Measurements from ENCODE around the gene DNM1. TPM values are rescaled to one million over a fixed set of nuclear protein-coding genes. Genes with fewer than 3 reads are reported as not detected.

Gene DNM1
- polyA plus RNA-seq, 1 of the 3 experiments (the other 2 are of a cell fraction) = 35.7 TPM

GRCh38 chr9:128250839-128251731 is 47.9 kb downstream of the DNM1 start (continued):
- TF ChIP-seq IRF3 (IDR thresholded peaks at IDR 0.05; ENCODE audit: low read depth, low read length) (no peak), CHD2 (IDR thresholded peaks at IDR 0.05; ENCODE audit: low read length, partially characterized antibody) (no peak), SIN3A (IDR thresholded peaks at IDR 0.05; ENCODE audit: borderline replicate concordance, low read depth, low read length) (no peak)

GRCh38 chr9:128251732-128252100 is 48.5 kb downstream of the DNM1 start:
- CTCF ChIA-PET = no interaction called here
- no peak for DNase-seq

More at GRCh38 chr9:128251732-128252100, 48.5 kb downstream of the DNM1 start:
- WGBS (ENCODE audit: low lambda C conversion rate) = 100% methylated on average over 3 of the region's 3 CpGs
- Histone ChIP-seq H3K4me1 (ENCODE audit: control insufficient read depth in 1 of 2, insufficient read depth in 2 of 2, low read depth in 1 of 2, low read length in 1 of 2) (peaks cover 0 to 5% of the 10 kb centered on the region in 2 experiments; a peak in 1 of 4 replicates), H3K4me2 (no peak overlapping the region), H3K9me3 (no peaks in the 10 kb centered on the region), H2AFZ (ENCODE audit: low read depth) (no peak overlapping the region), H3K27me3 (ENCODE audit: insufficient read depth) (no peaks in the 10 kb centered on the region), H3K79me2 (ENCODE audit: insufficient read depth) (no peaks in the 10 kb centered on the region), H3F3A (replicated peaks; ENCODE audit: insufficient read depth) (peaks cover 17% of the 10 kb centered on the region), H3K9ac (no peak overlapping the region), H3K9me2 (no peaks in the 10 kb centered on the region), H3K36me3 (replicated peaks in 1 of 2; ENCODE audit: control insufficient read depth in 1 of 2, insufficient read depth in 2 of 2, low read length in 1 of 2) (peaks cover 0 to 7% of the 10 kb centered on the region in 2 experiments), H3K4me3 (ENCODE audit: low read depth in 2 of 2, low read length in 1 of 2) (no peak overlapping the region), H3K27ac (ENCODE audit: low read depth in 2 of 2, low read length in 1 of 2) (no peak overlapping the region), H4K20me1 (ENCODE audit: insufficient read depth) (no peaks in the 10 kb centered on the region)
- POLR2A ChIA-PET = no interaction called here
- TF ChIP-seq MEF2A (IDR thresholded peaks at IDR 0.05; ENCODE audit: borderline replicate concordance, low read depth) (no peak), RCOR1 (IDR thresholded peaks at IDR 0.05; ENCODE audit: low read length) (no peak), GABPA (IDR thresholded peaks at IDR 0.05; ENCODE audit: low read depth) (no peak), RFX5 (IDR thresholded peaks at IDR 0.05; ENCODE audit: low read length) (no peak), RAD21 (IDR thresholded peaks at IDR 0.05; ENCODE audit: low read length) (no peak), POLR2AphosphoS5 (IDR thresholded peaks at IDR 0.05; ENCODE audit: low read depth, low read length) (no peak), CTCF (IDR thresholded peaks at IDR 0.05) (no peak), MAX (IDR thresholded peaks at IDR 0.05; ENCODE audit: low read depth) (no peak)

Data from SK-N-SH (cell line).